ENCODE measurements around the gene MEX3D. TPM values are rescaled to one million over a fixed set of nuclear protein-coding genes. Genes with fewer than 3 reads are reported as not detected.

Gene MEX3D
- total and polyA plus RNA-seq, 4 donors = 0.92 to 9.1 (median 5.2) TPM

DNA sequence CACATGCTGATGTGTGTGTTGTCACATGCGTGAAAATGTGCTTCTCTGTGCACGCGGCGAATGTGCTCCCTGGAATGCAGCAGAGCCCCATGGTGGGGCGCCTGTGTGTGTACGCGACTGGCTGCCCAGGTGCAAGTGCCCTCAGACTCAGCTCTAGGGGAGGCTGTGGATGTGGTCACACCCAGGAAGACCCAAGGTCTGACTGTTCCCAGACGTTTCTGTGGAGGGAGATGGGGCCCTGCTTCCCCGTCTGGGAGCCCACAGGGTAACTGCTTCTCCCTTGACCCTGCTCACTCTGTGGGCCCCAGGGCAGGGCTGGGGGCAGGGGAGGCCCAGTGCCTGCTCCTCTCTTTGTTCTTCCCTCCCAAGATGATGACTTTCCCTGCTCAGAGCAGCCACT lies 45.0 kb upstream of the MEX3D start (continued):
- TF ChIP-seq CTCF (IDR thresholded peaks at IDR 0.05; ENCODE audit: low read depth, low read length, missing input control) (no peak), HNF4G (IDR thresholded peaks at IDR 0.05) (no peak), FOXA1 (IDR thresholded peaks at IDR 0.05) (no peak)
- TF ChIP-seq, protein P1, sequence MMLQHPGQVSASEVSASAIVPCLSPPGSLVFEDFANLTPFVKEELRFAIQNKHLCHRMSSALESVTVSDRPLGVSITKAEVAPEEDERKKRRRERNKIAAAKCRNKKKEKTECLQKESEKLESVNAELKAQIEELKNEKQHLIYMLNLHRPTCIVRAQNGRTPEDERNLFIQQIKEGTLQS (IDR thresholded peaks at IDR 0.05) = no peak

DNA sequence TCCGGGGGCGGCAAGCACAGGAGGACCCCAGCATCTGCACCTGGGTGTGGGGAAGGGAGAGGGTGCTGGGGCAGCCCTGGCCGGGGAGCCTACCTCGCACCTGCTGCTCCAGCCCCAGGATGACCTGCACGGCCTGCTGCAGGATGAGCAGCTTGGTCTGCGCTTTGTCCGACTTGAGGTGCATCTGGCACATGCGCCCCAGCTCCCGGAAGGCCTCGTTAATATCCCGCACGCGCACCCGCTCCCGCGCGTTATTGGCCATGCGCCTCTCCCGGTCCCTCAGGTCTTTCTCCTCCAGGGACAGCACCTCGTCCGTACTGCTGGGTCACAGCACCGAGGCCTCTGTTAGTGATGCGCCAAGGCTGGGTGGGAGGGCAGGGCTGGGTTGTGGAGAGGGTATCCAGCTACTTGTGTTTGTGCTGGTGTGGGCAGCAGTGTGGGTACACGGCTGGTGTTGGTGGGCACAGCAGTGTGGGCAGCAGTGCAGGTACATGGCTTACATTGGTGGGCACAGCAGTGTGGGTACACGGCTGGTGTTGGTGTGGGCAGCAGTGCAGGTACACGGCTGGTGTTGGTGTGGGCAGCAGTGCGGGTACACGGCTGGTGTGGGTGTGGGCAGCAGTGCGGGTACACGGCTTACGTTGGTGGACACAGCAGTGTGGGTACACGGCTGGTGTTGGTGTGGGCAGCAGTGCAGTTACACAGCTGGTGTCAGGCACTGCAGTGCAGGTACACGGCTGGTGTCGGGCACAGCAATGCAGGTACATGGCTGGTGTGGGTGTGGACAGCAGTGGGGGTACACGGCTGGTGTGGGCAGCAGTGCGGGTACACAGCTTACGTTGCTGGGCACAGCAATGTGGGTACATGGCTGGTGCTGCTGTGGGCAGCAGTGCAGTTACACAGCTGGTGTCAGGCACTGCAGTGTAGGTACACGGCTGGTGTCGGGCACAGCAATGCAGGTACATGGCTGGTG lies 44.3 kb upstream of the MEX3D start:
- H3K27ac ChIP-seq (ENCODE audit: low read depth in 1 of 2, low read length in 2 of 2) = no peak overlapping the region
- TF ChIP-seq HNF4G (IDR thresholded peaks at IDR 0.05) (no peak), EGR1 (IDR thresholded peaks at IDR 0.05; ENCODE audit: low read depth in 2 of 2) (no peak), RXRA (IDR thresholded peaks at IDR 0.05) (no peak), HNF4A (conservative IDR thresholded peaks at IDR 0.05) (no peak), YY1 (IDR thresholded peaks at IDR 0.05) (no peak), GABPA (IDR thresholded peaks at IDR 0.05 in 1 of 2, conservative IDR thresholded peaks at IDR 0.05 in 1 of 2) (no peak), RAD21 (IDR thresholded peaks at IDR 0.05) (no peak), ZBTB33 (IDR thresholded peaks at IDR 0.05) (no peak), SP1 (IDR thresholded peaks at IDR 0.05) (no peak), CTCF (IDR thresholded peaks at IDR 0.05; ENCODE audit: low read depth, low read length, missing input control) (no peak), JUND (IDR thresholded peaks at IDR 0.05) (no peak), FOXA2 (IDR thresholded peaks at IDR 0.05) (no peak), TAF1 (conservative IDR thresholded peaks at IDR 0.05) (no peak), FOXA1 (IDR thresholded peaks at IDR 0.05) (no peak), NR2F2 (IDR thresholded peaks at IDR 0.05) (no peak)
- TF ChIP-seq, protein P1 (IDR thresholded peaks at IDR 0.05) = no peak
- TF ChIP-seq, protein P2, sequence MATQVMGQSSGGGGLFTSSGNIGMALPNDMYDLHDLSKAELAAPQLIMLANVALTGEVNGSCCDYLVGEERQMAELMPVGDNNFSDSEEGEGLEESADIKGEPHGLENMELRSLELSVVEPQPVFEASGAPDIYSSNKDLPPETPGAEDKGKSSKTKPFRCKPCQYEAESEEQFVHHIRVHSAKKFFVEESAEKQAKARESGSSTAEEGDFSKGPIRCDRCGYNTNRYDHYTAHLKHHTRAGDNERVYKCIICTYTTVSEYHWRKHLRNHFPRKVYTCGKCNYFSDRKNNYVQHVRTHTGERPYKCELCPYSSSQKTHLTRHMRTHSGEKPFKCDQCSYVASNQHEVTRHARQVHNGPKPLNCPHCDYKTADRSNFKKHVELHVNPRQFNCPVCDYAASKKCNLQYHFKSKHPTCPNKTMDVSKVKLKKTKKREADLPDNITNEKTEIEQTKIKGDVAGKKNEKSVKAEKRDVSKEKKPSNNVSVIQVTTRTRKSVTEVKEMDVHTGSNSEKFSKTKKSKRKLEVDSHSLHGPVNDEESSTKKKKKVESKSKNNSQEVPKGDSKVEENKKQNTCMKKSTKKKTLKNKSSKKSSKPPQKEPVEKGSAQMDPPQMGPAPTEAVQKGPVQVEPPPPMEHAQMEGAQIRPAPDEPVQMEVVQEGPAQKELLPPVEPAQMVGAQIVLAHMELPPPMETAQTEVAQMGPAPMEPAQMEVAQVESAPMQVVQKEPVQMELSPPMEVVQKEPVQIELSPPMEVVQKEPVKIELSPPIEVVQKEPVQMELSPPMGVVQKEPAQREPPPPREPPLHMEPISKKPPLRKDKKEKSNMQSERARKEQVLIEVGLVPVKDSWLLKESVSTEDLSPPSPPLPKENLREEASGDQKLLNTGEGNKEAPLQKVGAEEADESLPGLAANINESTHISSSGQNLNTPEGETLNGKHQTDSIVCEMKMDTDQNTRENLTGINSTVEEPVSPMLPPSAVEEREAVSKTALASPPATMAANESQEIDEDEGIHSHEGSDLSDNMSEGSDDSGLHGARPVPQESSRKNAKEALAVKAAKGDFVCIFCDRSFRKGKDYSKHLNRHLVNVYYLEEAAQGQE (IDR thresholded peaks at IDR 0.05) = no peak
- TF ChIP-seq, protein P3, sequence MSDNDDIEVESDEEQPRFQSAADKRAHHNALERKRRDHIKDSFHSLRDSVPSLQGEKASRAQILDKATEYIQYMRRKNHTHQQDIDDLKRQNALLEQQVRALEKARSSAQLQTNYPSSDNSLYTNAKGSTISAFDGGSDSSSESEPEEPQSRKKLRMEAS (IDR thresholded peaks at IDR 0.05) = no peak
- H3K9me3 ChIP-seq (ENCODE audit: control insufficient read depth in 4 of 4, low read length in 3 of 4) = no peaks in the 10 kb centered on the region
- no peak overlapping the region for H3K9ac ChIP-seq (ENCODE audit: low read depth in 1 of 2, low read length in 2 of 2)
- peaks cover 2 to 46% (median 14%) of the 10 kb centered on the region in 4 donors for H3K36me3 ChIP-seq (ENCODE audit: control insufficient read depth in 4 of 4, insufficient read depth in 3 of 4, low read depth in 1 of 4, low read length in 3 of 4)
- H3K4me3 ChIP-seq (ENCODE audit: low read depth in 1 of 3, low read length in 3 of 3) = no peak overlapping the region
- DNase-seq (ENCODE audit: low spot score) = no peak
- peaks cover 0 to 2% (median 0%) of the 10 kb centered on the region in 4 donors for H3K4me1 ChIP-seq (ENCODE audit: control insufficient read depth in 4 of 4, insufficient read depth in 4 of 4, low read length in 3 of 4)
- WGBS = 96% methylated on average over 39 of the region's 39 CpGs
- no peaks in the 10 kb centered on the region for H3K27me3 ChIP-seq (ENCODE audit: control insufficient read depth in 4 of 4, insufficient read depth in 4 of 4, low read length in 3 of 4)
